GM21576 (cell line): Measurements from ENCODE around the gene HHIP.

Experiments
- ATAC-seq: cut with Tn5 transposase; IDR thresholded peaks from one replicate; pipeline ENCODE4 v1.9.1; 2021; ENCODE audit warnings: mild to moderate bottlenecking, moderate library complexity; ENCODE audit not compliant: unreplicated experiment

The HHIP gene

GRCh38 chr4:144645631-144646522 lies at the start of gene HHIP:
Gene HHIP (plus strand): TSS chr4:144646156. CDS start chr4:144646676, 520 bp downstream.
- peak; percentile 40 for ATAC-seq

GRCh38 chr4:144597171-144597570 lies 48.8 kb upstream of the HHIP start:
- ATAC-seq = no peak

GRCh38 chr4:144599621-144600020 lies 46.3 kb upstream of the HHIP start:
- ATAC-seq = no peak

- ATAC-seq = peak; percentile 73
Observed at GRCh38 chr4:144611850-144612249, 34.1 kb upstream of the HHIP start.

GRCh38 chr4:144614850-144615585 lies 30.9 kb upstream of the HHIP start:
- no peak for ATAC-seq

GRCh38 chr4:144621681-144622080 lies 24.3 kb upstream of the HHIP start:
- ATAC-seq = no peak

- no peak for ATAC-seq
Observed at GRCh38 chr4:144627663-144628076, 18.3 kb upstream of the HHIP start.

- peak; percentile 32 for ATAC-seq
Observed at GRCh38 chr4:144633215-144633614, 12.7 kb upstream of the HHIP start.

GRCh38 chr4:144634978-144635747 lies 10.8 kb upstream of the HHIP start:
- peak; percentile 99 for ATAC-seq

- ATAC-seq = no peak
Observed at GRCh38 chr4:144644368-144645101, 1.4 kb upstream of the HHIP start.

- ATAC-seq = no peak
Observed at GRCh38 chr4:144645102-144645630, 790 bp upstream of the HHIP start.

- no peak for ATAC-seq
Observed at GRCh38 chr4:144646523-144647094, 653 bp downstream of the HHIP start.

- ATAC-seq = no peak
Observed at GRCh38 chr4:144647095-144647561, 1.2 kb downstream of the HHIP start.

GRCh38 chr4:144647590-144647989 lies 1.6 kb downstream of the HHIP start:
- no peak for ATAC-seq

GRCh38 chr4:144648042-144648441 lies 2.1 kb downstream of the HHIP start:
- ATAC-seq = no peak

GRCh38 chr4:144649646-144650045 lies 3.7 kb downstream of the HHIP start:
- no peak for ATAC-seq

- no peak for ATAC-seq
Observed at GRCh38 chr4:144650311-144651005, 4.5 kb downstream of the HHIP start.

GRCh38 chr4:144653781-144654545 lies 8.0 kb downstream of the HHIP start:
- no peak for ATAC-seq
